Esophagus muscularis mucosa (tissue), 4 donors: ENCODE measurements around the gene ABTB1. TPM values are rescaled to one million over a fixed set of nuclear protein-coding genes. Genes with fewer than 3 reads are reported as not detected.

Source experiments
- DNase-seq: peaks from one replicate; pipeline ENCODE4 v3.0.0-alpha.2; 2017; ENCODE audit errors: extremely low spot score
- H3K27ac ChIP-seq, 4 donors: fragments of 200-600 bp; sonication (generic); replicated peaks in 1 of 4; 1 replicate in 3 of 4; 2 replicates in 1 of 4; pipeline ENCODE4 v1.5.1; 2016 to 2019; ENCODE audit warnings: mild to moderate bottlenecking in 1 of 4
- H3K27me3 ChIP-seq, 4 donors: fragments of 200-600 bp; sonication (generic); one replicate each; pipeline versions ENCODE4 v1.5.1 to v1.6.0; 2016 to 2019
- H3K36me3 ChIP-seq, 4 donors: fragments of 200-600 bp; sonication (generic); one replicate each; pipeline ENCODE4 v1.5.1; 2016 to 2019
- H3K4me1 ChIP-seq, 4 donors: fragments of 200-600 bp; sonication (generic); one replicate each; pipeline ENCODE4 v1.5.1; 2016 to 2019
- H3K4me3 ChIP-seq, 4 donors: fragments of 200-600 bp; sonication (generic); 1 replicate in 2 of 4; 2 replicates in 2 of 4; pipeline ENCODE4 v1.5.1; 2016 to 2019; ENCODE audit warnings: mild to moderate bottlenecking in 4 of 4, moderate library complexity in 1 of 4
- H3K9me3 ChIP-seq, 4 donors: fragments of 200-600 bp; sonication (generic); 1 replicate in 3 of 4; 2 replicates in 1 of 4; pipeline ENCODE4 v1.5.1; 2016 to 2019
- CTCF ChIP-seq, 3 experiments: fragments of 200-600 bp in 2 of 3; fragments of 450-650 bp in 1 of 3; sonication (generic) in 2 of 3; IDR thresholded peaks; one replicate each; pipeline ENCODE4 v1.5.1; 2017 to 2019; ENCODE audit warnings: antibody characterized with exemption in 3 of 3, mild to moderate bottlenecking in 2 of 3, moderate library complexity in 1 of 3
- EP300 ChIP-seq: sonication (generic); formaldehyde crosslinking; IDR thresholded peaks from one replicate; pipeline ENCODE4 v1.6.1; 2017; ENCODE audit warnings: antibody characterized with exemption
- POLR2A ChIP-seq: fragments of 450-650 bp; IDR thresholded peaks from one replicate; pipeline ENCODE4 v1.6.1; 2017; ENCODE audit warnings: antibody characterized with exemption, moderate library complexity, mild to moderate bottlenecking, low read depth
- POLR2AphosphoS5 ChIP-seq, 2 donors: sonication (generic); formaldehyde crosslinking; IDR thresholded peaks; one replicate each; pipeline ENCODE4 v1.6.1; 2017; ENCODE audit warnings: antibody characterized with exemption in 2 of 2
- WGBS: methylation state at CpG from one replicate; pipeline ENCODE4 v1.1.5; 2018; 5-methylcytosine and 5-hydroxymethylcytosine counted together
- intact Hi-C: fragments of 100-400 bp; cut with DNase I; formaldehyde crosslinking; loops from one replicate; pipeline ENCODE4 v1.15.1; 2023
- total RNA-seq, 4 donors: library from RNA; depleted of rRNA; stranded (reverse); fragments of >200 nt; gene quantifications; one replicate each; pipeline versions ENCODE4 v1.1.0 to v1.2.1, GENCODE V29; 2016

ABTB1 gene
- total RNA-seq, 4 donors from 2014 or later = 21.7 to 44.4 (median 40.6) TPM

GRCh38 chr3:127706312-127706711 is 33.6 kb downstream of the ABTB1 start:
- H3K27ac ChIP-seq = peak overlapping the region; percentile 49 to 71 (median 62)
- DNase-seq = no peak
- peaks cover 0 to 25% (median 12%) of the 10 kb centered on the region in 4 donors for H3K36me3 ChIP-seq
- intact Hi-C loops = no loop called here
- no peaks in the 10 kb centered on the region for H3K27me3 ChIP-seq
- WGBS = 85% methylated on average over 5 of the region's 7 CpGs
- H3K4me1 ChIP-seq = peaks cover 54 to 67% (median 63%) of the 10 kb centered on the region in 4 donors
- no peaks in the 10 kb centered on the region for H3K9me3 ChIP-seq
- TF ChIP-seq POLR2A = no peak
- no peak for TF ChIP-seq EP300
- no peak for TF ChIP-seq POLR2AphosphoS5 (IDR thresholded peaks at IDR 0.05)
- TF ChIP-seq CTCF (IDR thresholded peaks at IDR 0.05) = no peak
- no peak overlapping the region for H3K4me3 ChIP-seq

- 88% methylated on average over 16 of the region's 16 CpGs for WGBS
- Histone ChIP-seq H3K4me1 (peaks cover 49 to 62% (median 59%) of the 10 kb centered on the region in 4 donors), H3K27me3 (no peaks in the 10 kb centered on the region), H3K9me3 (no peaks in the 10 kb centered on the region), H3K27ac (peak overlapping the region; percentile 49 to 71 (median 62)), H3K36me3 (peaks cover 0 to 26% (median 12%) of the 10 kb centered on the region in 4 donors), H3K4me3 (no peak overlapping the region)
- no peak for TF ChIP-seq POLR2AphosphoS5 (IDR thresholded peaks at IDR 0.05)
- no peak for TF ChIP-seq CTCF (IDR thresholded peaks at IDR 0.05)
- no peak for TF ChIP-seq POLR2A
- no peak for TF ChIP-seq EP300
- no peak for DNase-seq
- intact Hi-C loops = no loop called here
Measured at GRCh38 chr3:127706785-127707351, 34.1 kb downstream of the ABTB1 start.

- Histone ChIP-seq H3K36me3 (peaks cover 0 to 32% (median 12%) of the 10 kb centered on the region in 4 donors), H3K27me3 (no peaks in the 10 kb centered on the region), H3K4me3 (no peak overlapping the region), H3K4me1 (peaks cover 47 to 62% (median 58%) of the 10 kb centered on the region in 4 donors), H3K9me3 (no peaks in the 10 kb centered on the region), H3K27ac (peak overlapping the region; percentile 49 to 73 (median 70))
- intact Hi-C loops = no loop called here
- TF ChIP-seq POLR2AphosphoS5 (IDR thresholded peaks at IDR 0.05) (peak in 1 of 2 donors; percentile 53), POLR2A (no peak)
- DNase-seq = no peak
- WGBS = 29% methylated on average over 13 of the region's 13 CpGs
Measured at GRCh38 chr3:127707851-127708411, 35.2 kb downstream of the ABTB1 start.

GRCh38 chr3:127708837-127709236 is 36.1 kb downstream of the ABTB1 start:
- Histone ChIP-seq H3K4me1 (peaks cover 53 to 68% (median 63%) of the 10 kb centered on the region in 4 donors), H3K27ac (peak overlapping the region; percentile 49 to 73 (median 70))
- WGBS = 72% methylated on average over 2 of the region's 2 CpGs

More at GRCh38 chr3:127708837-127709236, 36.1 kb downstream of the ABTB1 start:
- DNase-seq = no peak
- intact Hi-C loops = no loop called here
- TF ChIP-seq EP300 (no peak), CTCF (IDR thresholded peaks at IDR 0.05) (no peak), POLR2A (no peak), POLR2AphosphoS5 (IDR thresholded peaks at IDR 0.05) (no peak)
- Histone ChIP-seq H3K36me3 (peaks cover 0 to 32% (median 14%) of the 10 kb centered on the region in 4 donors), H3K4me3 (no peak overlapping the region), H3K27me3 (no peaks in the 10 kb centered on the region), H3K9me3 (no peaks in the 10 kb centered on the region)
